DOHH2 (cell line): ENCODE data around the gene CLMN.

ENCODE experiments used
- H3F3A ChIP-seq: fragments of 200-600 bp; sonication (generic), shearing (Covaris generic); 2 replicates; pipeline ENCODE4 v1.6.0; 2016; ENCODE audit warnings: antibody characterized with exemption, mild to moderate bottlenecking; ENCODE audit not compliant: control insufficient read depth, insufficient read depth
- H3K27ac ChIP-seq: fragments of 200-600 bp; sonication (generic); 2 replicates; pipeline ENCODE4 v1.5.1; 2014; ENCODE audit warnings: low read depth, mild to moderate bottlenecking, low read length, moderate library complexity
- H3K27me3 ChIP-seq: fragments of 200-600 bp; sonication (generic); 2 replicates; pipeline ENCODE4 v1.6.1; 2014; ENCODE audit warnings: mild to moderate bottlenecking, low read length, mixed read lengths; ENCODE audit not compliant: control insufficient read depth
- H3K36me3 ChIP-seq: fragments of 200-600 bp; sonication (generic); 2 replicates; pipeline ENCODE4 v1.6.1; 2014; ENCODE audit warnings: mild to moderate bottlenecking, low read length, moderate library complexity, mixed read lengths; ENCODE audit not compliant: control insufficient read depth
- H3K4me1 ChIP-seq: fragments of 200-600 bp; sonication (generic); 2 replicates; pipeline ENCODE4 v1.6.1; 2014; ENCODE audit warnings: mild to moderate bottlenecking, low read length, mixed read lengths; ENCODE audit not compliant: control insufficient read depth
- H3K4me2 ChIP-seq: fragments of 200-600 bp; sonication (generic); 2 replicates; pipeline ENCODE4 v1.6.0; 2014; ENCODE audit warnings: mild to moderate bottlenecking, low read length, moderate library complexity
- H3K4me3 ChIP-seq: fragments of 200-600 bp; sonication (generic); 2 replicates; pipeline ENCODE4 v1.5.1; 2014; ENCODE audit warnings: mild to moderate bottlenecking, low read length, mixed read lengths
- H3K79me2 ChIP-seq: fragments of 200-600 bp; sonication (generic); 2 replicates; pipeline ENCODE4 v1.6.1; 2014; ENCODE audit warnings: mild to moderate bottlenecking, low read length, mixed read lengths; ENCODE audit not compliant: control insufficient read depth
- H3K9me2 ChIP-seq: fragments of 200-600 bp; sonication (generic); replicated peaks from 2 replicates; pipeline ENCODE4 v1.6.1; 2014; ENCODE audit warnings: mild to moderate bottlenecking, low read length, mixed read lengths; ENCODE audit not compliant: control insufficient read depth
- H3K9me3 ChIP-seq: fragments of 200-600 bp; sonication (generic); 2 replicates; pipeline ENCODE4 v1.6.1; 2014; ENCODE audit warnings: antibody characterized with exemption, low read length, mixed read lengths; ENCODE audit not compliant: control insufficient read depth, insufficient read depth
- H4K20me1 ChIP-seq: fragments of 200-600 bp; sonication (generic); 2 replicates; pipeline ENCODE4 v1.6.0; 2014; ENCODE audit warnings: low read depth, mild to moderate bottlenecking, antibody characterized with exemption, low read length, moderate library complexity; ENCODE audit not compliant: control insufficient read depth, insufficient read depth
- EZH2phosphoT487 ChIP-seq: fragments of 200-600 bp; sonication (generic); IDR thresholded peaks from 2 replicates; pipeline ENCODE4 v1.6.1; 2017; ENCODE audit warnings: borderline replicate concordance, mild to moderate bottlenecking, antibody characterized with exemption, low read length, moderate library complexity, mixed read lengths
- TF ChIP-seq, protein P1 (sequence below): fragments of 200-600 bp; sonication (generic); IDR thresholded peaks from one replicate; pipeline ENCODE4 v1.5.1; 2014; ENCODE audit warnings: antibody characterized with exemption, mild to moderate bottlenecking, low read depth, low read length; ENCODE audit not compliant: poor library complexity, severe bottlenecking

CLMN gene

DNA sequence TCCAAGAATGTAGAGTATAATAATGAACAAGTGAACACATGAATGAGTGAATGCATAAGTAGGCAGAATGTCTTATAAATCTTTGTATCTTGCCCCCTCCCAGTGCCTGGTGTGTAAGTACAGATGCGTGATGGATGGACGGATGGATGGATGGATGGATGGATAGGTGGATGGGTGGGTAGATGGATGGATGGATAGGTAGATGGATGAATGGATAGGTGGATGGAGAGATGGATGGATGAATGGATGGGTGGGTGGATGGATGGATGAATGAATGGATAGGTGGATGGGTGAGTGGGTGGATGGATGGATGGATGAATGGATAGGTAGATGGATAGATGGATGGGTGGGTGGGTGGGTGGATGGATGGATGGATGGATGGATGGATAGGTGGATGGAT lies 74.4 kb downstream of the CLMN start:
- Histone ChIP-seq H3F3A (no peaks in the 10 kb centered on the region), H3K9me2 (no peaks in the 10 kb centered on the region), H3K27ac (no peak overlapping the region), H3K4me3 (no peak overlapping the region), H3K27me3 (peaks cover 7% of the 10 kb centered on the region; the same call in 1 of the 2 replicates), H3K4me1 (no peaks in the 10 kb centered on the region), H3K79me2 (no peaks in the 10 kb centered on the region), H3K36me3 (no peaks in the 10 kb centered on the region), H3K9me3 (no peaks in the 10 kb centered on the region), H4K20me1 (no peaks in the 10 kb centered on the region), H3K4me2 (no peak overlapping the region)
- TF ChIP-seq, protein P1, sequence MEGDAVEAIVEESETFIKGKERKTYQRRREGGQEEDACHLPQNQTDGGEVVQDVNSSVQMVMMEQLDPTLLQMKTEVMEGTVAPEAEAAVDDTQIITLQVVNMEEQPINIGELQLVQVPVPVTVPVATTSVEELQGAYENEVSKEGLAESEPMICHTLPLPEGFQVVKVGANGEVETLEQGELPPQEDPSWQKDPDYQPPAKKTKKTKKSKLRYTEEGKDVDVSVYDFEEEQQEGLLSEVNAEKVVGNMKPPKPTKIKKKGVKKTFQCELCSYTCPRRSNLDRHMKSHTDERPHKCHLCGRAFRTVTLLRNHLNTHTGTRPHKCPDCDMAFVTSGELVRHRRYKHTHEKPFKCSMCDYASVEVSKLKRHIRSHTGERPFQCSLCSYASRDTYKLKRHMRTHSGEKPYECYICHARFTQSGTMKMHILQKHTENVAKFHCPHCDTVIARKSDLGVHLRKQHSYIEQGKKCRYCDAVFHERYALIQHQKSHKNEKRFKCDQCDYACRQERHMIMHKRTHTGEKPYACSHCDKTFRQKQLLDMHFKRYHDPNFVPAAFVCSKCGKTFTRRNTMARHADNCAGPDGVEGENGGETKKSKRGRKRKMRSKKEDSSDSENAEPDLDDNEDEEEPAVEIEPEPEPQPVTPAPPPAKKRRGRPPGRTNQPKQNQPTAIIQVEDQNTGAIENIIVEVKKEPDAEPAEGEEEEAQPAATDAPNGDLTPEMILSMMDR, result no peak
- TF ChIP-seq EZH2phosphoT487, result no peak

DNA sequence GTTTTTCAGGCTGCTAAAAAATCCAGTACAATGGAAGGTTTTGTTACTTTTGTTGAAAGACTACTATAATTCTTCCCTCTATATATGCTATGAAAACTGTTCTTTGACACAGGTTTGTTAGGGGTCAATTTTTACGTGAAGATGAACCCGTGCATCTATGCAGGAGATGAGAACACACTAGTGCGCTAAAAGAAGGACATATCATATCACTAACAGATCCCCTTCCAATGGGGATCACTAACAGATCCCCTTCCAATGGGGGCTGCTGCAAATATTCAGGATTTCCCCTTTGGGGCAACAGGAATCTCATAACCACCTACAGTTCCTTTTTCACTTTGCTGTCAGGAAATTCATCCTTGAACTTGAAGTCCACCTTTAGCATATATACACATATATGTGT lies 75.1 kb downstream of the CLMN start:
- no peaks in the 10 kb centered on the region for H3F3A ChIP-seq
- no peaks in the 10 kb centered on the region for H3K36me3 ChIP-seq
- H3K4me1 ChIP-seq, result no peaks in the 10 kb centered on the region
- no peak overlapping the region for H3K4me2 ChIP-seq
- H3K4me3 ChIP-seq, result no peak overlapping the region
- H3K9me3 ChIP-seq, result no peaks in the 10 kb centered on the region
- H3K27me3 ChIP-seq, result peaks cover 7% of the 10 kb centered on the region; the same call in 1 of the 2 replicates
- no peaks in the 10 kb centered on the region for H3K79me2 ChIP-seq
- no peaks in the 10 kb centered on the region for H3K9me2 ChIP-seq
- no peaks in the 10 kb centered on the region for H4K20me1 ChIP-seq
- H3K27ac ChIP-seq, result no peak overlapping the region
- TF ChIP-seq, protein P1, result no peak
- no peak for TF ChIP-seq EZH2phosphoT487

DNA sequence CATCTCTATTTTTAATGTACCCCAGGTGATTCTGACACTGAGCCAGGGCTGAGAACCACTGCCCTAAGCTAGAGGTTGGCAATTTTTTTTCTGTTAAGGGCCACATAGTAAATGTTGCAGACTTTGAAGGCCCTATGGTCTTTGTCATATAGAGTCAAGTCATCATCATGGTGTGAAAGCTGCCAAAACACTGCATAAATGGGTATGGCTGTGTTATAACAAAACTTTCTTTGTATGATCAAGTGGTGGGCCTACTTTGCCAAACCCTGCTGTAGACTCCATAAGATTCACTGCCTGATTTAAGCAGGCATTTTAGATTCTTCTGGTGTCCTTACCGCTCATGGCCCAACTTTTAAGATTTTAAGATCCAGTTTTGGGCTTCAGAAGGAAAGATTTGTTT lies 76.8 kb downstream of the CLMN start:
- Histone ChIP-seq H3K9me2 (no peaks in the 10 kb centered on the region), H3K4me3 (no peak overlapping the region), H3F3A (no peaks in the 10 kb centered on the region), H3K79me2 (no peaks in the 10 kb centered on the region), H3K4me2 (no peak overlapping the region), H3K9me3 (no peaks in the 10 kb centered on the region), H3K27me3 (no peaks in the 10 kb centered on the region), H4K20me1 (no peaks in the 10 kb centered on the region), H3K27ac (no peak overlapping the region), H3K4me1 (no peaks in the 10 kb centered on the region), H3K36me3 (no peaks in the 10 kb centered on the region)
- TF ChIP-seq EZH2phosphoT487, result no peak
- TF ChIP-seq, protein P1, result no peak
